ENCODE measurements around the gene DAB2IP.

The DAB2IP gene

DNA sequence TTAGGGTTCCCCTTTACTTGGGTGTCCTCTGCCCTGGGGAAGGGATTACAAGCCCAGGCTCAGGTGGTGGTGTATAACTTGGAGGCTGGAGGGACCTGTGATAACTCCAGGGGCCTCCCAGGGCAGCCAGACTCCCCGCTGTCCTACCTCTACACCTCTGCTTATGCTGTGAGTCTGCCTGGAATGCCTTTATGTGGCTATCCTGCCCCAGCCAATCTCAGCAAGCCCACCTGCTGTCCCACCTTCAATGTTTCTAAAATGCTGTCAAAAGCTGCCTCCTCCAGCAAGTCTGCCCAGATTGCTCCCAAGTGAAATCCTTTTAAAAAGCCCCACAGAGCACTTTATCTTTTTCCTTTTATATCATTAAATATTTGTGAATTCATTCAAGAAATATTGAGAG is 39.3 kb downstream of the DAB2IP start:
- Histone ChIP-seq H3F3A (ENCODE audit: insufficient read depth) (no peaks in the 10 kb centered on the region), H3K9ac (ENCODE audit: low read length) (no peak overlapping the region), H2AFZ (ENCODE audit: low read depth, low read length, severe bottlenecking) (no peak overlapping the region), H3K4me3 (ENCODE audit: insufficient read depth, low read length, poor library complexity, severe bottlenecking) (no peak overlapping the region), H3K9me2 (replicated peaks; ENCODE audit: insufficient read depth, low read length) (no peaks in the 10 kb centered on the region), H3K9me3 (ENCODE audit: insufficient read depth, low read length) (no peaks in the 10 kb centered on the region), H3K27me3 (ENCODE audit: low read length) (no peaks in the 10 kb centered on the region), H3K79me2 (ENCODE audit: insufficient read depth, low read length) (no peaks in the 10 kb centered on the region), H3K27ac (ENCODE audit: low read depth, low read length) (no peak overlapping the region), H3K36me3 (ENCODE audit: low read length) (no peaks in the 10 kb centered on the region), H3K4me2 (ENCODE audit: low read depth, low read length, poor library complexity, severe bottlenecking) (no peak overlapping the region), H4K20me1 (ENCODE audit: low read depth, low read length) (no peaks in the 10 kb centered on the region)
- TF ChIP-seq, protein P1, sequence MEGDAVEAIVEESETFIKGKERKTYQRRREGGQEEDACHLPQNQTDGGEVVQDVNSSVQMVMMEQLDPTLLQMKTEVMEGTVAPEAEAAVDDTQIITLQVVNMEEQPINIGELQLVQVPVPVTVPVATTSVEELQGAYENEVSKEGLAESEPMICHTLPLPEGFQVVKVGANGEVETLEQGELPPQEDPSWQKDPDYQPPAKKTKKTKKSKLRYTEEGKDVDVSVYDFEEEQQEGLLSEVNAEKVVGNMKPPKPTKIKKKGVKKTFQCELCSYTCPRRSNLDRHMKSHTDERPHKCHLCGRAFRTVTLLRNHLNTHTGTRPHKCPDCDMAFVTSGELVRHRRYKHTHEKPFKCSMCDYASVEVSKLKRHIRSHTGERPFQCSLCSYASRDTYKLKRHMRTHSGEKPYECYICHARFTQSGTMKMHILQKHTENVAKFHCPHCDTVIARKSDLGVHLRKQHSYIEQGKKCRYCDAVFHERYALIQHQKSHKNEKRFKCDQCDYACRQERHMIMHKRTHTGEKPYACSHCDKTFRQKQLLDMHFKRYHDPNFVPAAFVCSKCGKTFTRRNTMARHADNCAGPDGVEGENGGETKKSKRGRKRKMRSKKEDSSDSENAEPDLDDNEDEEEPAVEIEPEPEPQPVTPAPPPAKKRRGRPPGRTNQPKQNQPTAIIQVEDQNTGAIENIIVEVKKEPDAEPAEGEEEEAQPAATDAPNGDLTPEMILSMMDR (IDR thresholded peaks at IDR 0.05; ENCODE audit: insufficient read depth, low read length, poor library complexity, severe bottlenecking), result no peak
- TF ChIP-seq EZH2phosphoT487 (conservative IDR thresholded peaks at IDR 0.05; ENCODE audit: low read length), result no peak

DNA sequence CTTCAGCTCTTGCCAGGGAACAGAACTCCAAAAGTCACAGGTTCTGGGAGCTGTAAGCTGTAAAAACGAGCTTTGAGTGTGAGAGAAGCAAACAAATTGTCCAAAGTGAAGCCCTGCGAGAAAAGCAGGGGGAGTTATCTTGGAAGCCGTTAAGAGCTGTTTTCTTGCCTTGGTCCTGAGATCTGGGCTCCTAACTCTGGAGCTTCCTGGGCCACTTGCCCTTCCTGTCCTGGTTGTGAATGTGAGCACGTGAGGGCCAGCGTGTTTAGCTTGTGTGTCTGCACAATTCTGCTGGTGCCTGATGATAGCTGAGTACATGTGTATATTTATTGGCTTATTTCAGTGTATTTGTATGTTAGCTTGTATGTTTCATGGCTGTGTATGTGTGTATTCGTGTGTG is 40.5 kb downstream of the DAB2IP start:
- Histone ChIP-seq H3K4me2 (ENCODE audit: low read depth, low read length, poor library complexity, severe bottlenecking) (no peak overlapping the region), H3K27me3 (ENCODE audit: low read length) (no peaks in the 10 kb centered on the region), H3K27ac (ENCODE audit: low read depth, low read length) (no peak overlapping the region), H3K9me2 (replicated peaks; ENCODE audit: insufficient read depth, low read length) (no peaks in the 10 kb centered on the region), H3F3A (ENCODE audit: insufficient read depth) (no peaks in the 10 kb centered on the region), H3K79me2 (ENCODE audit: insufficient read depth, low read length) (no peaks in the 10 kb centered on the region), H4K20me1 (ENCODE audit: low read depth, low read length) (no peaks in the 10 kb centered on the region), H3K4me3 (ENCODE audit: insufficient read depth, low read length, poor library complexity, severe bottlenecking) (no peak overlapping the region), H3K36me3 (ENCODE audit: low read length) (no peaks in the 10 kb centered on the region), H2AFZ (ENCODE audit: low read depth, low read length, severe bottlenecking) (no peak overlapping the region), H3K9me3 (ENCODE audit: insufficient read depth, low read length) (no peaks in the 10 kb centered on the region), H3K9ac (ENCODE audit: low read length) (no peak overlapping the region)
- TF ChIP-seq, protein P1 (IDR thresholded peaks at IDR 0.05; ENCODE audit: insufficient read depth, low read length, poor library complexity, severe bottlenecking), result no peak
- TF ChIP-seq EZH2phosphoT487 (conservative IDR thresholded peaks at IDR 0.05; ENCODE audit: low read length), result no peak

DNA sequence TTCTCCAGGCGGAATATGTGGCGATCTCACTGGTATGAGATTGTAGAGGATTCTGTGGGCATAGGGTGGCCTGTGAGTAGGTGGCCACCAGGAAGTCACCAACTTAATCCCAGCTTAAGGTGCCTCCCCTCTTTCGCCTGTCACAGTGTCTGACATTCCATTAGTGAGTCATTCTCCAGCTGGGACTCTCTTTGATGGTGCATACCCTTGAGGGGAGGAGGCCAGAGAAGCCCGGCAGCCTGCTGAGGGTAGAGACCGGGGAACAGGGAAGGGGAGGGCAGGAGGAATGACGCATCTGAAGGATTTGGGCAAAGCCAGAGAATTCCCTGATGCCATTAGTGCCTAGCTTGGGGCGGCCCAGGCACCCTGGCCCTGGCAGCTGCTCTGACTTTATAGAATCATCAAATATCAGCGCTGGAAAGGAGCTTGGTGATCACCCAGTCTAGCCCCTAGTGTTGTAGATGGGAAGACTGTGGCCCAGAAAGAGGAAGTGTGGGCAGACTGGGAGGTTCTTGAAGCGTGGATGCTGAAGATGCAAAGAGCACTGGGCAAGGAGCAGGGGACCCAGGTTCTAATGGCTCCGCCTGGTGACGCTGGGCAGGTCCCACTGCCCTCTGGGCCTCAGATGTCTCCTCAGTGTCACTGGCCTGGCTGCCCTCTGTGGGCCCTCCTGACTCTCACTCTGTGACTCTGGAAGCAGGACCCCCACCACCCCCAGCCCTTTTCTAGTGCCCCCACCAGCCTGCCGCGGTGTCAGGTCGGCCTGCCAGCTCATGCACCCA is 41.4 kb downstream of the DAB2IP start:
- no peak overlapping the region for H3K9ac ChIP-seq (ENCODE audit: low read length)
- H3K9me3 ChIP-seq (ENCODE audit: insufficient read depth, low read length), result no peaks in the 10 kb centered on the region
- no peak overlapping the region for H3K4me2 ChIP-seq (ENCODE audit: low read depth, low read length, poor library complexity, severe bottlenecking)
- no peak overlapping the region for H3K27ac ChIP-seq (ENCODE audit: low read depth, low read length)
- no peaks in the 10 kb centered on the region for H3K9me2 ChIP-seq (replicated peaks; ENCODE audit: insufficient read depth, low read length)
- no peaks in the 10 kb centered on the region for H3F3A ChIP-seq (ENCODE audit: insufficient read depth)
- no peaks in the 10 kb centered on the region for H4K20me1 ChIP-seq (ENCODE audit: low read depth, low read length)
- no peak overlapping the region for H3K4me3 ChIP-seq (ENCODE audit: insufficient read depth, low read length, poor library complexity, severe bottlenecking)
- no peaks in the 10 kb centered on the region for H3K79me2 ChIP-seq (ENCODE audit: insufficient read depth, low read length)
- no peaks in the 10 kb centered on the region for H3K27me3 ChIP-seq (ENCODE audit: low read length)
- H2AFZ ChIP-seq (ENCODE audit: low read depth, low read length, severe bottlenecking), result no peak overlapping the region
- H3K36me3 ChIP-seq (ENCODE audit: low read length), result no peaks in the 10 kb centered on the region
- TF ChIP-seq, protein P1 (IDR thresholded peaks at IDR 0.05; ENCODE audit: insufficient read depth, low read length, poor library complexity, severe bottlenecking), result no peak
- no peak for TF ChIP-seq EZH2phosphoT487 (conservative IDR thresholded peaks at IDR 0.05; ENCODE audit: low read length)
